Testis (tissue), 3 donors: ENCODE measurements around the gene PLA2G5. TPM values are rescaled to one million over a fixed set of nuclear protein-coding genes. Genes with fewer than 3 reads are reported as not detected.

Experiments used
- DNase-seq: peaks from one replicate; pipeline ENCODE4 v3.0.0-alpha.2; 2019
- H3K27ac ChIP-seq, 2 donors: fragments of 200-600 bp; sonication (generic); one replicate each; pipeline ENCODE4 v1.5.1; 2019
- H3K27me3 ChIP-seq: fragments of 200-600 bp; sonication (generic); one replicate; pipeline ENCODE4 v1.5.1; 2019
- H3K36me3 ChIP-seq: fragments of 200-600 bp; sonication (generic); one replicate; pipeline ENCODE4 v1.5.1; 2017; ENCODE audit warnings: low read depth; ENCODE audit errors: missing control alignments
- H3K4me1 ChIP-seq: fragments of 200-600 bp; sonication (generic); one replicate; pipeline ENCODE4 v1.5.1; 2019
- H3K4me3 ChIP-seq, 2 donors: fragments of 200-600 bp; sonication (generic); one replicate each; pipeline ENCODE4 v1.5.1; 2017 to 2019
- H3K9me3 ChIP-seq: fragments of 200-600 bp; sonication (generic); one replicate; pipeline ENCODE4 v1.5.1; 2017
- CTCF ChIP-seq, 3 experiments: fragments of 450-650 bp in 2 of 3; fragments of 200-600 bp in 1 of 3; sonication (generic) in 1 of 3; IDR thresholded peaks; one replicate each; pipeline ENCODE4 v1.5.1; 2016 to 2019; ENCODE audit warnings: antibody characterized with exemption in 3 of 3, mild to moderate bottlenecking in 2 of 3, moderate library complexity in 1 of 3
- POLR2A ChIP-seq: fragments of 450-650 bp; IDR thresholded peaks from one replicate; pipeline ENCODE4 v1.6.1; 2017; ENCODE audit warnings: antibody characterized with exemption, mild to moderate bottlenecking, moderate library complexity
- WGBS, 2 donors: methylation state at CpG; one replicate each; pipeline ENCODE4 v1.1.5; 2018; 5-methylcytosine and 5-hydroxymethylcytosine counted together
- intact Hi-C: fragments of 100-400 bp; cut with DNase I; formaldehyde crosslinking; loops from one replicate; pipeline ENCODE4 v1.15.1; 2023; ENCODE audit warnings: low total_unique reads
- polyA plus RNA-seq: library from polyadenylated mRNA; stranded (reverse); fragments of 350-450 nt; fragmentation: Illumina TruSeq; extraction: RNeasy Lipid Tissue Mini Kit (QIAGEN cat#74804); gene quantifications from one replicate; pipeline ENCODE4 v1.2.3, GENCODE V29; 2014; ENCODE audit warnings: low read depth, low replicate concordance; ENCODE audit not compliant: insufficient read depth
- total RNA-seq, 2 donors: library from RNA; depleted of rRNA; stranded (reverse); fragments of >200 nt; gene quantifications; one replicate each; pipeline ENCODE4 v1.2.3, GENCODE V29; 2016

Gene PLA2G5
- total and polyA plus RNA-seq, 3 donors from 2014 or later, result 17.6 to 21.2 (median 19.8) TPM

GRCh38 chr1:20083178-20083944 lies 13.4 kb downstream of the PLA2G5 start:
- DNase-seq, result no peak
- Histone ChIP-seq H3K27ac (no peak overlapping the region), H3K4me1 (no peaks in the 10 kb centered on the region), H3K27me3 (no peaks in the 10 kb centered on the region), H3K4me3 (no peak overlapping the region), H3K36me3 (no peaks in the 10 kb centered on the region), H3K9me3 (no peaks in the 10 kb centered on the region)
- 86 to 90% methylated on average over 7 to 10 of the region's 10 CpGs for WGBS, 2 donors
- TF ChIP-seq POLR2A (no peak), CTCF (IDR thresholded peaks at IDR 0.05) (no peak)
- intact Hi-C loops, result no loop called here

- Histone ChIP-seq H3K4me1 (no peaks in the 10 kb centered on the region), H3K36me3 (no peaks in the 10 kb centered on the region), H3K9me3 (no peaks in the 10 kb centered on the region), H3K27me3 (no peaks in the 10 kb centered on the region), H3K4me3 (no peak overlapping the region), H3K27ac (no peak overlapping the region)
- intact Hi-C loops, result no loop called here
- DNase-seq, result no peak
- TF ChIP-seq POLR2A, result no peak
- TF ChIP-seq CTCF (IDR thresholded peaks at IDR 0.05), result no peak
- WGBS, 2 donors, result 100% methylated on average over 1 of the region's 1 CpG
These were observed 16.8 kb downstream of the PLA2G5 start for GRCh38 chr1:20086800-20087199.

- Histone ChIP-seq H3K4me3 (no peak overlapping the region), H3K36me3 (no peaks in the 10 kb centered on the region), H3K27ac (no peak overlapping the region), H3K27me3 (no peaks in the 10 kb centered on the region), H3K4me1 (no peaks in the 10 kb centered on the region), H3K9me3 (no peaks in the 10 kb centered on the region)
- WGBS, 2 donors, result 79 to 87% methylated on average over 4 of the region's 4 CpGs
- intact Hi-C loops, result no loop called here
- DNase-seq, result no peak
- TF ChIP-seq CTCF (IDR thresholded peaks at IDR 0.05), result peak in 1 of 3 experiments; percentile 27
- TF ChIP-seq POLR2A, result no peak
These were observed 17.7 kb downstream of the PLA2G5 start for GRCh38 chr1:20087668-20088067.

GRCh38 chr1:20089328-20090077 lies 19.5 kb downstream of the PLA2G5 start:
- intact Hi-C loops, result no loop called here
- TF ChIP-seq CTCF (IDR thresholded peaks at IDR 0.05) (no peak), POLR2A (no peak)
- Histone ChIP-seq H3K9me3 (no peaks in the 10 kb centered on the region), H3K4me1 (no peaks in the 10 kb centered on the region), H3K36me3 (no peaks in the 10 kb centered on the region), H3K27me3 (no peaks in the 10 kb centered on the region), H3K4me3 (no peak overlapping the region), H3K27ac (no peak overlapping the region)
- peak; percentile 49 for DNase-seq
- WGBS, 2 donors, result 60 to 64% methylated on average over 18 to 19 of the region's 19 CpGs
